Medulla oblongata (tissue), 1 donor: ENCODE results near the gene ATP6V1F.

Experiments used
- DNase-seq: peaks from one replicate; pipeline ENCODE4 v3.0.0-alpha.2; 2015; ENCODE audit errors: extremely low spot score

The ATP6V1F gene

DNA sequence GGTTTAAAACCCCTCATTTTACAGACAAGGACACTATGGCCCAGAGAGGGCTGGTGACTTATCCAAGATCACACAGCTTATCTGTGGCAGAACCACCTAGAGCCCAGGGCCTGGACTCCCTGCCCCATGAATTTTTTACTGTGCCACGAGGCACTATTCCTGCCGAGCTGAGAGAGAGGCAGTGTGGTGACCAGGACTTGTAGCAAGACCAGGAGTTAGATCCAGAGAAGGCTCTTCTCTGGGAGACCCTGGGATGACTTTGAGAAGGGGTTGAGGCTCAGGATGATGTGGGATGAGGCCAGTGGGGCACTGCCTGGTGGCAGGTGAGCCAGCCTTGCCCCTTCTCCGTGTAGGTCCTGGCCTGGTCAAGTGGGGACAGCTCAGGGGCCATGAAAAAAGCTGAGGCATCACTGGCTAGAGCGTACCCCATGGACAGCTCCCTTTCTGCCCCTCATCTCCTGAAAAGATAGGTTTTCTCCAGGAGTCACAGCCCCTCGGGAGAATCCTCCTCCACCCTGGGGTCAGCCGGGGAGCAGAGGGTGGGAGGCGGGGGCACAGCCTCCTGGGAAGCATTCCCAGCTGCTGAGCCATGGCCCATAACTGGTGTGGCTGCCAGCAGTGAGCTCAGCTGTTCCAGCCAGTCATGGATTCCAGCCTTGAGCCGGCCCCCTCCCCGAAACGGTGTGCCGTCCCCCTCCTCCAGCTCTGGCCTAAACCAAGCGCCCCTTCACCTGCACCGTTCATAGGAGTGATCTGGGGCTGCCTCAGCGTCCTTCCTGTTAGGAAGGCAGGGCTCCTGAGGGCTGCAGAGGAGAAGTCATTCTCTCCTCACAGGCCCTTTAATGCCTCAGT, 26.6 kb upstream of the ATP6V1F start:
- DNase-seq: peak; percentile 70

GRCh38 chr7:128836729-128837348, 25.8 kb upstream of the ATP6V1F start:
- peak; percentile 76 for DNase-seq

DNA sequence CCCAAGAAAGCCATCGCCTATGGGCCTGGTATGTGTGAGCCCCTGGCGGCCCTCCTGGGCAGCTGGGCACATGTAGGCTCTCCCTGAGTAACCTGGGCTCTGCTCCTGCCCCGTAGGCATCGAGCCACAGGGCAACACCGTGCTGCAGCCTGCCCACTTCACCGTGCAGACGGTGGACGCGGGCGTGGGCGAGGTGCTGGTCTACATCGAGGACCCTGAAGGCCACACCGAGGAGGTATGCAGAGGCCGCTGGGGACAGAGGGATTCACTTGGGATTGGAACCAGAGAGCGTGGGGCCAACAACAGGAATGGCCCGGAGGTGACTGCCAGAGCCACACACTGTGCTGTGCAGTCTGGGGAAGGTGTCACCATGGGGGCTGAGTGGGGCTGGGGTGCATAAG, 25.1 kb upstream of the ATP6V1F start:
- no peak for DNase-seq

DNA sequence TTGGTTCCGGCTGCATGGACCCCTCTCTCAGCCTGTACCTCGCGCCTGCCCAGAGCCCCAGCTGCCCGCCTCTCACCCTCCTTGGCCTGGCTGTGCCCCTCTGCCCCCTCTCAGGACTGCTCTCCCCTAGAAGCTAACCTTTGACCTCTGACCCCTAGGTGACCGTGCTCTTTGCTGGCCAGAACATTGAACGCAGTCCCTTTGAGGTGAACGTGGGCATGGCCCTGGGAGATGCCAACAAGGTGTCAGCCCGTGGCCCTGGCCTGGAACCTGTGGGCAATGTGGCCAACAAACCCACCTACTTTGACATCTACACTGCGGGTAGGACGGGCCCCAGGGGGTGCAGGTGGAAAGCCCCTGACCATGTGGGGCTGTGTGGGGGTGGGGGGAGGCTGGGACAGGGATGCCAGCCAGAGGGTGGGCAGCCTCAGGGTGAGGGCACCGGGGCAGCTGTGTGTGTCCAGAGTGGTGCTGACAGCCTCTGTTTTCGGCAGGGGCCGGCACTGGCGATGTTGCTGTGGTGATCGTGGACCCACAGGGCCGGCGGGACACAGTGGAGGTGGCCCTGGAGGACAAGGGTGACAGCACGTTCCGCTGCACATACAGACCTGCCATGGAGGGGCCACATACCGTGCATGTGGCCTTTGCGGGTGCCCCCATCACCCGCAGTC, 24.4 kb upstream of the ATP6V1F start:
- DNase-seq: no peak

DNA sequence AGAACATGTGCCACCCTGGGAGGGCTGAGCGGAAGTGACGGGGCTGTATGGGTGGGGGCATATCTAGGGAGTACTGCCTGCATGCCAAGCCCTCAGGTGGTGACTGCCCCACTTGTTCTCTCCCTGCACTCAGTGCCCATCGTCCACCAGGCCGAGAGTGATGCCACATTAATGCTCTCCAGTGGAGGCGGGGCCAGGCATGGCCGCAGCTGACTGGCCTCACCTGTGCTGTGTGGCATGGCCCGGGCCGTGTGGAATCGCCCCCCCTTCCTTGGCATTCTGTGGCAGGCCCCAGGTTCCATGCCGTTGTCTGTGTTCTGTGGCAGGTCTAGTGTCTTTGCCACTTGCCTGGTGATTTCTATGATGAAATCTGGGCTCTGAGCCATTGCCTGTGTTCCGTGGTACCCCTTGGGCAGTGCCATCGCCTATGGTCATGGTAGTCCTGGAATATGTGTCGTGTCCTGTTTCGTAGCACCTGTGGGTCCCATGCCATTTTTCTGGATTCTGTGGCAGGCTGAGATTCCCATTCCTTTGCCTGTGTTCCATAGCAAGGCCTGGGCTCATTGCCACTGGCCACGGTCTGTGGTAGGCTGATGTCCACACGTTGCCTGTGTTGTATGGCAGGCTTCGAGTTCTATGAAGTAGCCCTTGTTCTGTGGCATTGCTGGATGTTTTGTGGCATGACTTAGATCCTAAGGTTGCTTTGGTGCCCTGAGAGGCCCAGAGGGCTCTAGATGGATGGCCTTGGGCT, 23.5 kb upstream of the ATP6V1F start:
- DNase-seq: peak; percentile 34

DNA sequence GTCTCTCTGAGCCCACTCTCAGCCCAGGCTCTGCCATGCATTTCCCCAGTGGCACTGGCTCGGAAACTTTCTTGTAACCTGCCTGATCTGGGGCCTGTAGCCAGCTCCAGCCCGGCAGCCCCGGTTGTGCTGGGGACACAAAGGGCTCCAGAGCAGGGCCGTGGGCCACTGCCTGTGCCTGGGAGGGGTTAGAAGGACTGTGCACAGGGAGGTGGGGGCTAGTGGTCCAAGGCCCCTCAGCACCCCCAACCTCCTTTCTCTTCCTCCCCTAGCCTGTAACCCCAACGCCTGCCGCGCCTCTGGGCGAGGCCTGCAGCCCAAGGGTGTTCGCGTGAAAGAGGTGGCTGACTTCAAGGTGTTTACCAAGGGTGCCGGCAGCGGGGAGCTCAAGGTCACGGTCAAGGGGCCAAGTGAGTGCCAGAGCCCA, 22.9 kb upstream of the ATP6V1F start:
- DNase-seq: no peak

DNA sequence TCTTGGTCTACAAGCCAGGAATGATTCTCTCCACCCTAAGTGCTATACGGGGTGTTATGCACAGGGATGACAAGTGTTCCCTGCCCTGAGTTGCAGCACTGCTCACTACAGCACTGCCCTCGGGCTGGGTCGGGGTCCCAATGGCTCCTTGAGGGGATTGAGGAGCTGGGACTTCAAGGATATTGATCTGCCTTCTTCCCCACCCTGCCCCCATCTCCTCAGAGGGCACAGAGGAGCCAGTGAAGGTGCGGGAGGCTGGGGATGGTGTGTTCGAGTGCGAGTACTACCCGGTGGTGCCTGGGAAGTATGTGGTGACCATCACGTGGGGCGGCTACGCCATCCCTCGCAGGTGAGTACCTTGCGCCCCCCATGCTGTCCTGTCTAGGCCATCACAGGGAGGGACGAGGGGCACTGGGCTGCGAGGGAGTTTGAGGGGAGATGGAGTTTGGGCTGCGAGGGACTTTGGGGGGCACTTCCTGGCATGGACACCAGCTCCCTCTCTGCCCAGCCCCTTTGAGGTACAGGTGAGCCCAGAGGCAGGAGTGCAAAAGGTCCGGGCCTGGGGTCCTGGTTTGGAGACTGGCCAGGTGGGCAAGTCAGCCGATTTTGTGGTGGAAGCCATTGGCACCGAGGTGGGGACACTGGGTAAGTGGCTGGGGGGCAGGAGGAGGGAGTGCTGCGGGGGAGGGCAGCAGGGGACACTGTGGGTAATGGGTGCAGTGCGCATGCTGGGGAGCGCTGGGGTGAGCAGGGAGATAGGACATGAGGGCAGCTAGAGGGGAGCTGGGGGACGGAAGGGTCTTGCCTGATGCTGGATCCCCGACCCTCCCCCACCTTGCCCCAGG, 22.1 kb upstream of the ATP6V1F start:
- no peak for DNase-seq

DNA sequence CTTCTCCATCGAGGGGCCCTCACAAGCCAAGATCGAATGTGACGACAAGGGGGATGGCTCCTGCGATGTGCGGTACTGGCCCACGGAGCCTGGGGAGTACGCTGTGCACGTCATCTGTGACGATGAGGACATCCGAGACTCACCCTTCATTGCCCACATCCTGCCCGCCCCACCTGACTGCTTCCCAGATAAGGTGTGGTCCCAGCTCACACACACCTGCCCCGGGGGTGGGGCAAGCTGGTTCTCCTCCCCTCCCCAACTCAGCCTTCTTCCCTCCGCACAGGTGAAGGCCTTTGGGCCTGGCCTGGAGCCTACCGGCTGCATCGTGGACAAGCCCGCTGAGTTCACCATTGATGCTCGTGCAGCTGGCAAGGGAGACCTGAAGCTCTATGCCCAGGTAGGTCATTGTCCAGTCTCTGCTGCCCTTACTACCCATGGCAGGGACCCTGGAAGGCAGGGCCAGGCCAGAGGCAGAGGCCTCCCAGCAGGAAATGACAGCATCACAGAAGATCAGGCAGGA, 21.4 kb upstream of the ATP6V1F start:
- DNase-seq: no peak

- DNase-seq: peak; percentile 39
These were observed 20.6 kb upstream of the ATP6V1F start for GRCh38 chr7:128841921-128842673.

DNA sequence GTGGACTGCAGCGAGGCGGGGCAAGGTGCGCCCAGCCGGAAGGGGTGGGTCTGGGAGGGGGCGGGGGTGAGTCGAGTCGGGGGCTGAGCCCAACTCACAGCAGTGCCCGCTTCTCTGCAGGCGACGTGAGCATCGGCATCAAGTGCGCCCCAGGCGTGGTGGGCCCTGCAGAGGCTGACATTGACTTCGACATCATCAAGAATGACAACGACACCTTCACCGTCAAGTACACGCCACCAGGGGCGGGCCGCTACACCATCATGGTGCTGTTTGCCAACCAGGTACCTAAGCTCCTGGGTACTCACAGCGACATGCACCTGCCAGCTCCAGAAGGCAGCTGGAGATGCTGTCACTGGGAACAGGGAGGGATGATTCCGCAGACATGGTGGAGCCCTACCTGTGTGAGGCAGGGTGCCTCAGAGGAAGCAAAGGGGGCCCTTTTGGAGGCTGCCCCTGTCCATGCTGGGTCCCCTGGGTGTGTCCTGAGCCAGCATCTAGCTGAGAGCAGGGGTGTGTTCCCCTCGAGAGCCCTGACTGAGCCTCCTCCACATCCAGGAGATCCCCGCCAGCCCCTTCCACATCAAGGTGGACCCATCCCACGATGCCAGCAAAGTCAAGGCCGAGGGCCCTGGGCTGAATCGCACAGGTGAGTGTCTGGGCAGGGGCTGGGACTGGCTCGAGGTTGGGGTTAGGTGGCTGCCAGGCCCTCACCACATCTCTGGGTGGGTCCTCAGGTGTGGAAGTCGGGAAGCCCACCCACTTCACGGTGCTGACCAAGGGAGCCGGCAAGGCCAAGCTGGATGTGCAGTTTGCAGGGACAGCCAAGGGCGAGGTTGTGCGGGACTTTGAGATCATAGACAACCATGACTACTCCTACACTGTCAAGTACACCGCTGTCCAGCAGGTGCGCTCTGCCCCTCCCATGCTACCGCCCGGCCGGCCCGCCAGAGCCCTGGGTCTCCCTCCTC, 19.7 kb upstream of the ATP6V1F start:
- DNase-seq: no peak

GRCh38 chr7:128843938-128844621, 18.6 kb upstream of the ATP6V1F start:
- no peak for DNase-seq

GRCh38 chr7:128844777-128845311, 17.8 kb upstream of the ATP6V1F start:
- DNase-seq: no peak

DNA sequence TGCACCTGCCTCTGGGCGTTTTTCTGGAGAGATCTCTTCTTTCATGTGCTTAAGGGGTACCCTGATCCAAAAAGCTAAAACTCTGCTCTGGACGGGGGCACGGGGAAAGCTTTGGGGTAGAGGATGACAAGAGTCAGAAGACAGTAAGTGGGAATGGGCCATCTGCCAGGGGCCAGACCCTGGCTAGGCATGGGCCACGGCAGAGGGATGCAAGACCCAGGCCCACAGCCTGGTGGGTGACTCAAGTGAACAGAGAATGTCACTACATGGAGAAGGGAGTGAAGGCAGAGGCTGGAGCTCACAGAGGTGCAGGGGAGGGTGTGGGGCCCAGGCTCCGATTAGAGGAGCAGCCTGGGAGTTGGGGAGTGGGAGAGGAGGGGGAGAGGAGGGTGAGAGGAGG, 17.2 kb upstream of the ATP6V1F start:
- DNase-seq: no peak

DNA sequence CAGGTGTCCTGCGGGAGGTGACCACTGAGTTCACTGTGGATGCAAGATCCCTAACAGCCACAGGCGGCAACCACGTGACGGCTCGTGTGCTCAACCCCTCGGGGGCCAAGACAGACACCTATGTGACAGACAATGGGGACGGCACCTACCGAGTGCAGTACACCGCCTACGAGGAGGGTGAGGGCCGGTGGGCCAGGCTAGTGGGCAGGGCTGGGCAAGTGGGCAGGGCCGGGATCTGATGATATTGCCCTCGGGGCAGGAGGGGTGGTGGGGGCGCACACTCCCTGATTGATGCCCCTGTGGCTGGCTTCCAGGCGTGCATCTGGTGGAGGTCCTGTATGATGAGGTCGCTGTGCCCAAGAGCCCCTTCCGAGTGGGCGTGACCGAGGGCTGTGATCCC, 16.7 kb upstream of the ATP6V1F start:
- DNase-seq: no peak

DNA sequence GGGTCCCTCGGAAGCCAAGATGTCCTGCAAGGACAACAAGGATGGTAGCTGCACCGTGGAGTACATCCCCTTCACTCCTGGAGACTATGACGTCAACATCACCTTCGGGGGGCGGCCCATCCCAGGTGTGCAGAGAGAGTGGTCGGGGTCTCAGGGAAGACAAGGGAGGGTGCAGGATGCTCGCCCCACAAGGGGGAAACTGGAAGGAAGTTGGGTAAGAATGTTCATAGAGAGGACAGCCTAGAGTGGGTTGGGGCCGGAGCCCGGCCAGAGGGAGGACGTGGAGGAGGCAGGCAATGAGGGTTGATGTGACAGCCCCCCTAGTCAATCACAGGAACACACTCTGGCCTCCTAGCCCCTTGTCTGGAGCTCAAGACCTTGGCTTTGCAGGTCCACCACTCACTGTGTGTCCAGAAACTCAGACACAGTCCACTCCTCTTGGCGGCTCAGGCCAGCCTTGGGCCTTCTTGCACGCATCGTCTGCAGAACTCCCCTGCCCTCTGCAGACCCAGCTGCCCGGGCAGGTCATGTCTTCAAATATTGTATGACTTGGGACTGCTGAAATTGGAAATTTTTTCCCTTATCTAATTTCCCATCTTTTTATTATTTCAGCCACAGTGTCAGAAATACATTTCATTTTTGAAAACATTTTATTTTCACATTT, 15.7 kb upstream of the ATP6V1F start:
- no peak for DNase-seq

DNA sequence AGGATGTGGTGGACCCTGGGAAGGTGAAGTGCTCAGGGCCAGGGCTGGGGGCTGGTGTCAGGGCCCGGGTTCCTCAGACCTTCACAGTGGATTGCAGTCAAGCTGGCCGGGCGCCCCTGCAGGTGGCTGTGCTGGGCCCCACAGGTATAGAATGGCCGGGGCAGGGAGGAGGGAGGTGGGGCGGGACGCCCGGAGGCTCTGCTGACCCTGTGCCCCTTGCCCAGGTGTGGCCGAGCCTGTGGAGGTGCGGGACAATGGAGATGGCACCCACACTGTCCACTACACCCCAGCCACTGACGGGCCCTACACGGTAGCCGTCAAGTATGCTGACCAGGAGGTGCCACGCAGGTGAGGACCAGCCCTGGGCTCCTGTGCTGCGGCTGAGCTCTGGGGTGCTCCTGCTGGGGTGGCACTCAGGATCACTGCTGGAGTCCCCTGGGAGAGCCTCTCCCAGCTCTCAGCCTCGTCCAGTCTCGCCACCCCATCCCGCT, 14.9 kb upstream of the ATP6V1F start:
- no peak for DNase-seq
